Measurements from ENCODE around the gene HIC2. TPM values are rescaled to one million over a fixed set of nuclear protein-coding genes. Genes with fewer than 3 reads are reported as not detected.
"Not testable (repeated sequence)": the region's sequence is repeated elsewhere in the genome, so short reads cannot be mapped to it uniquely, and the experiment has no call there.

The HIC2 gene
- total RNA-seq, 1 experiment from 2014 or later: 36.2 TPM

DNA sequence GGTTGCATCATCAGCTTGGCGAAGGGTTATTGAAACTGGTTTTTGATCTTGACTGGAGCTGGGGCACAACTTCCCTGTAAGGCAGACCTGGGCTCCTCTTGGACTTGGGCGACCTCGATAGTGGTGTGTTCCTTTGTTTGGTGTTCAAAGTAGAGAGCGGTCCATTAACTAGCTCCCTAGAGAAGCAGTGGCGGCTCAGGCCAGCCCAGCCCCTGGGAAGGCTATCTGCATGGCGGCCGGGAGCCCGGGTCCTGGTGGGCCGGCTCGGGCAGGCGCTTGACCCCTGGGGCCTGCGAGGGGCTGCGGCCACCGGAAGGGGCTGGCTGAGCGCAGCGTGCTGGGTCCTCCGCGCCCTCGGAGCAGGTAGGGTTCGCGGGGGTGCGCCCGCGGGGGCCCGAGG, 796 bp upstream of the HIC2 start:
- not testable (repeated sequence) for DNase-seq; H3K4me3 ChIP-seq (ENCODE audit: insufficient read depth, low read depth, low read length); H3K27me3 ChIP-seq (ENCODE audit: control insufficient read depth, insufficient read depth, low read length); H3K36me3 ChIP-seq (replicated peaks; ENCODE audit: control insufficient read depth, insufficient read depth, low read length)

DNA sequence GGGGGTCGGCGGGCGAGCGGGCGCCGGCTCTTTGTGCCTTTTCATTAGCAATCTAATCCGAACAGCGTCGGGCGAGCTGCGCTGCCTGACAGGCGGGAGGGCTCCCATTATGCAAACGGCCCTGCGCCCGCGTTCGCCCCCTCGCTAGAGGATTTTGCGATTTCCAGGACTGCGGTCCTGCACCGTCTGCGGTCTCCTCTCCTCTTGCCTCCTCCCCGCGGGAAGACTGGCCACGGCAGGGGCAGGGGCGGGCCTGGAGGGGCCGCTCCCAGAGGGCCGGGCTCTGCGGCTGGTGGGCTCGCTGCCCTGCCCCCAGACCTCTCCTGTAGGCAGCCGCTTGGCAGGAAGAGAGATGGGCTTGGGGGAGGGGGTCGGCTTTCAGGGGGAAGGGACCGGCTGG, 682 bp downstream of the HIC2 start:
- H3K27me3 ChIP-seq (ENCODE audit: control insufficient read depth, insufficient read depth, low read length); DNase-seq; H3K36me3 ChIP-seq (replicated peaks; ENCODE audit: control insufficient read depth, insufficient read depth, low read length): not testable (repeated sequence)
- peak overlapping the region; percentile 42 for H3K4me3 ChIP-seq (ENCODE audit: insufficient read depth, low read depth, low read length)

DNA sequence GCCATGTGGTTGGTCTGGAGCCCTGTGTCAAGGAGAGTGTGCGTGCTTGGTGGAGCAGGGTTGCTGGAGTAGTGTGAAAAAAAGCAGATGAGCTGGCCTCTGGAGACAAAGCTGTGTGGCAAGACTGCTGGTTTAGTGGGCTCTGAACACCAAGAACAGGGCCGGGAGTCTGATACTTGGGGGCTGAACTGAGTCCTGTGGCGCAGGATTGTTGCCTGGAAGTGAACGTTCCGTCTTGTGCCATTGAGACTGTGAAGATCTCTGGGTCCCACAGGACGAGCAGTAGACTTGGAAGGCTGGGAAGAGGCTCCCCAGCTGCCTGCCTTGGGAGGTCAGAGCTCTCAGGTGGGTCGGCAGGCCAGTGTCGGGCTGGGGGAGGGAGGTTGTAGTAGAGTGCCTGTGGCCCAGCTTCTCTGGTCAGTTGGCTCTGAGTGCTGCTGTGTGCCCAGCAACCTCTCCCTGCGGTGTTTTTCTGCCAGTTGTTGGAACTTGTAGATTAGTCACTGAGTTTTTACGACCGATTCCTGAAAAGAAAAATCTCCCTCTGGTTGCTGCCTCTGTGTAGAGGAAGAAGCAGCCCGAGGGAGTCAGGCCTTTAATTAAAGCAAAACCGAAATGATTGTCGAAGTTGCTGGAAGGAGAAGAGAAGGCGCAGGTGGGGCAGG, 1.9 kb downstream of the HIC2 start:
- not testable (repeated sequence) for DNase-seq; H3K4me3 ChIP-seq (ENCODE audit: insufficient read depth, low read depth, low read length); H3K27me3 ChIP-seq (ENCODE audit: control insufficient read depth, insufficient read depth, low read length); H3K36me3 ChIP-seq (replicated peaks; ENCODE audit: control insufficient read depth, insufficient read depth, low read length)

DNA sequence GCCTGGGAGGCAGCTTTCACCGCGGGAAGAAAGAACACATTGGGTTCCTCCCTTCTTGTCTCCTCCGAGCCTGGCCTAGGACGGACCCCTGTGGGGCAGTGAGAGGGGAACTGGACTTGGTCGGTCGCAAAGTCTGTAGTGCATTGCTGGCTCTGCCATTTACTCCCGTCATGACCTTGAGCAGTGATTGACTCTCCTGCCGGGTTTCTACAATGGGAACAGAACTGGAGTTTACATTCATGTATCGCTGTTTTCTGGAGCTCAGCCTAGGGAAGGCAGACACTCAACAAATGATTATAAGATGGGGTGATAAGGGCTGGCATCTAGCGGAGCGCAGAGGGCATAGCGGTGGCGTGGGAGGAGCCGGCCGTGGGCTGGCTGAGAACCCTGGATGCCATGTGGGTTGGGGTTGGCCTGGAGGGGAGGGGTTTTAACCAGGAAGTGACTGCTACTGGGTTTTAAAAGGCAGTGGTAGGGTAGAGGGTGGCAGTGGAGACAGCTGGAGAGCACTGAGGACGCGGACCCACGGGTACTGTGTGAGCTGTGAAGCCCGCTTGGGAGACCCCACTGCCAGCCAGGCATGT, 3.1 kb downstream of the HIC2 start:
- H3K4me3 ChIP-seq (ENCODE audit: insufficient read depth, low read depth, low read length); H3K36me3 ChIP-seq (replicated peaks; ENCODE audit: control insufficient read depth, insufficient read depth, low read length); DNase-seq; H3K27me3 ChIP-seq (ENCODE audit: control insufficient read depth, insufficient read depth, low read length): not testable (repeated sequence)

DNA sequence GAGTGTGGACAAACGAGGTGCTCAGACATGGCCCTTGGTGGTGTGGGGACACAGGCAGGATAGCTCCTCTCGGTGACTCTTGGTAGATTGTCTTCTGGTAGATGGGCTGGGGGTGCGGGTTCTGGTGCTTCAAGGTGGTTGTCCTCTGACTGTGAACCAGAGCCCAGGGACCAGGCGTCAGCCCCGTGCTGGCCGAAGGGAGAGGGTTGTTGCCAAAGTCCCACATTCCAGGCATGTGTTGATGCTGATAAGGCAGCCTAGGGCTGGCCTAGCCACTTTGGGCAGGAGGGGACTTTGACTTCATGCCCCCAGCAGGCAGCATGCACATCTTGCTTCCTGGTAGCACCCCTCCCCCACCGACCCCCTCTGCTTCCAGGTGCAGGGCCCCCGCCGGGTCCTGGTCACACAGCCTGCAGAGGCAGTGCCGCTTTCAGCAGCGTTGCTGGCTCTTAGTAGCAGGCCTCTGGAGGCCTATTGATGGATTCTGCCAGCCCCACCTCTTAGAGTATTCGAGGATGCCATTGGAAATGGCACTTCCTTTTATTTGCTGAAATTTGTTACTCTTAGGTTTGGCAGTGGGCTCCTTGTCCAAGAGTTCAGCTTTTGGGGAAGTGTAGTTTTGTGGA, 7.0 kb downstream of the HIC2 start:
- not testable (repeated sequence) for DNase-seq; H3K36me3 ChIP-seq (replicated peaks; ENCODE audit: control insufficient read depth, insufficient read depth, low read length); H3K27me3 ChIP-seq (ENCODE audit: control insufficient read depth, insufficient read depth, low read length); H3K4me3 ChIP-seq (ENCODE audit: insufficient read depth, low read depth, low read length)

DNA sequence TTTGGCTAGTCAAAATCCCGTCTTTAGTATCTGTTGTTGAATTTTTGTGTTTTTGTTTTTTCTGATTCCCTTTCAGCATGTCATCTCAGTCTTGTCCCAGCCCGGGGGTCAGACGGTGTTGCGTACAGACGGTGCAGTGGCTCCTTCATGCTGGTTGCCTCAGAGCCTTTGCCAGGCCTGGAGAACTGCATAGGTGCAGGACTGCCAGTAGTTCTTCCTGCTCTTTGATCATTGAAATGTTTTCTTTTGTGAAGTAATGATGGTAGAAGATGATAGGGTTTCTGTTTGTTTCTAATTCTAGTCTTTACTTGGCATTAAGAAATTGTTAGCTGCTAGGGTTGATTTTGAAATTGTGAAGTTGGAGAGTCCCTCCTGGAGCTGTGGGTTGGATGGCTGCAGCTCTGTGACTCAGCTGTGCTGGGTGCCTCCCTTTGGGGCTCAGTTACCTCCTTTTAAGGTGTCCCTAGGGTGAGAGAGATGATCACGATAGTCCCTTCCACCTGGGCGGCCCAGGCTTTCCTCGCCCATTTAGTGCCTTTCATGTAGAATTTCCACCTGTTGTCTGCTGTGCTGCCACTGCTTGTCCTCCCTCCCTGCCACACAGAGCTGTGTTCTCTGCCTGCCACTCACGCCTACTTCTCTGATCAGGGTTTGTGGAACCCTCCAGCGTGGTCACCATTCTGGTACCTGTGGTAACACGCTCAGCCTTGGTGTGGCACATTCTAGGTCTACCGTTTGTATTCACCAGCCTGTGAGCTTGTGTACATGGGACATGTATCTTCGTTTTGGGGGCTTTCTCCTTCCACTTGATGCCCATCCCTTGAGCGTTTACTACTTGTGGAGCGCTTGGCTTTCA, 17.4 kb downstream of the HIC2 start:
- H3K27me3 ChIP-seq (ENCODE audit: control insufficient read depth, insufficient read depth, low read length); H3K4me3 ChIP-seq (ENCODE audit: insufficient read depth, low read depth, low read length); DNase-seq; H3K36me3 ChIP-seq (replicated peaks; ENCODE audit: control insufficient read depth, insufficient read depth, low read length): not testable (repeated sequence)

DNA sequence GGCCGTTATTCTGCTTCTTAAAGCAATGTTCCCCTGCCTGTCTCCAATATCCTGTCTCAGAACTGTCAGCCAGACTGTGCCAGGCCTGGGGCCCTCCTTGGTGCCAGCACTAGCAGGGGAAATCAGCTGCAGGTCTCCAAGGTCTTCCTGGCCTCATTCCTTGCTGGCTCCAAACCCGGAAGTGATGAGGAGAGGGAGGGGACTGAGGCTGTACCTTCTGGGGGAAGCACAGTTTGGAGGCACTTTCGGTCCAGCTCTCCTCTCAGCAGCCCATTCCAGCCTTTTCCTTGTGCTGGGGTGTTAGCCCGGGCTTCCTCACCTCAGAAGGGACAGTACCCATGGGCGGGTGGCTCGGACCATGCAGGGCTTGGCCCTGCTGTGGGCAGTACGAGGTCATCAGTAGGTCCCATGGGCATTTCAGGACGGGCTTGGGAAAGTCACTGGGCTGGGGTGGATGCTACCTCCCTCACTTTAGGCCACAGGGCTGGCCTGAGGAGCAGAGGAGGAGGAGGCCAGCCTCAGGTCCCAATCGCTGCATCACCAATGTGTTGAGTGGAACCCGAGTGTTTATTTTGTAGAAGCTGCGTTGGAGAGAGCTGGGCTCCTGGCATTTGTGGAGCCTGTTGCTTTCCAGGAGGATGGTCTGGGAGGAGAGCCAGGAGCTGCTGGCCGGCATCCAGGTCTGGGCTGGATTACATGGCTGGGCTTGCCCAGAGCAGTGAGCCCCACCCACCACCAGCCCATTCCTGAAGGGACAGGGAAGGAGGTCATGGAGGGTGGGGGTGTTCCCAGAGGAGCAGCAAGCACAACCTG, 19.0 kb downstream of the HIC2 start:
- not testable (repeated sequence) for H3K27me3 ChIP-seq (ENCODE audit: control insufficient read depth, insufficient read depth, low read length); H3K36me3 ChIP-seq (replicated peaks; ENCODE audit: control insufficient read depth, insufficient read depth, low read length); H3K4me3 ChIP-seq (ENCODE audit: insufficient read depth, low read depth, low read length); DNase-seq

DNA sequence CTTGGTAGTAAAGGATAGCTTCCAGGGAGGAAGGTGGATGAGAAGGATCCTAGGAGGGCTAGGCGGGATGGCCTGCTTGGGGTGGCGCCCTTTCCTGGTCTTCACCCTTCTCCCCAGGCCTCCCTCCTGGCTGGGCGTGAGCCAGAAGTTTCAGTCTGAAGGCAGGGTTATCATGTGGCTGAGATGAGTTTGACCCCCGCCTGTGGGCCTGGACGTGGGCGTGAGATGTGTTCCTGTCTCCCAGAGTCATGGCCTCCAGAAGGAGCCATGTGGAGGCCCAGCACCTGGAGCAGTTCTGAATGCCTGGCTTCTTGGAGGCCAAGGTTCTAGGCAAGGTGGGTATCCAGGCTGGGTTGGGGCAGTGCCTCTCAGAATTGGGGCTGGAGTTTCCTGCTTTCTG, 20.8 kb downstream of the HIC2 start:
- H3K27me3 ChIP-seq (ENCODE audit: control insufficient read depth, insufficient read depth, low read length); H3K36me3 ChIP-seq (replicated peaks; ENCODE audit: control insufficient read depth, insufficient read depth, low read length); H3K4me3 ChIP-seq (ENCODE audit: insufficient read depth, low read depth, low read length); DNase-seq: not testable (repeated sequence)

DNA sequence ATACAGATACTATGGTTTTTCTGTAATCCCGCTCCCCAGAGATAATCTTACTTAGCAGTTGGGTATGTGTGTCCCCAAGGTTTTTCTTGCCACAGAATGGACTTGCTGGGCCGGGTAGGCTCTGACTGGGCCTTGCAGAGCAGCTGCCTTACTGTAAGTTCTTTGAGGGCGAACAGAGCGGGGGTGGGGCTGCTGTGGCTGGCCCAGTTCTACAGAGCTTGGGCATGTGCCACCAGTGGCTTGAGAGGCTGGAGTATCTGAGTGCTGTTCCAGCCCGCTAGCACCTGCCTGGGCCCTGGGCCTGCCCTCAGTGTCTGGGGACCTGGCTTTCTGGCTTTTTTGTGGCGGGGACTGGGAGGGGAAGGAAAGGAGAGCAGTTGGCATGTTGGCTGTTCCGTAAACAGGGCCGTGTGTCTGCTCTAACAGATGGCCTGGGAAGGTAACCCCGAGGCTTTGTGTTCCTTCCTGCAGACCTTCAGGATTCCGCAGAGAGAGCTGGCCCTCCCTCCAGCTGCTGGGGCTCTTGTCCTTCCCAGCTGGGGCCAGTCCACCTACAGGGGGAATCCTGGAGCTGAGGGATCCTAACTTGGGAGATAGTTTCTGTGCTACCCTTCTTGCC, 23.0 kb downstream of the HIC2 start:
- H3K36me3 ChIP-seq (replicated peaks; ENCODE audit: control insufficient read depth, insufficient read depth, low read length); H3K27me3 ChIP-seq (ENCODE audit: control insufficient read depth, insufficient read depth, low read length); H3K4me3 ChIP-seq (ENCODE audit: insufficient read depth, low read depth, low read length); DNase-seq: not testable (repeated sequence)

DNA sequence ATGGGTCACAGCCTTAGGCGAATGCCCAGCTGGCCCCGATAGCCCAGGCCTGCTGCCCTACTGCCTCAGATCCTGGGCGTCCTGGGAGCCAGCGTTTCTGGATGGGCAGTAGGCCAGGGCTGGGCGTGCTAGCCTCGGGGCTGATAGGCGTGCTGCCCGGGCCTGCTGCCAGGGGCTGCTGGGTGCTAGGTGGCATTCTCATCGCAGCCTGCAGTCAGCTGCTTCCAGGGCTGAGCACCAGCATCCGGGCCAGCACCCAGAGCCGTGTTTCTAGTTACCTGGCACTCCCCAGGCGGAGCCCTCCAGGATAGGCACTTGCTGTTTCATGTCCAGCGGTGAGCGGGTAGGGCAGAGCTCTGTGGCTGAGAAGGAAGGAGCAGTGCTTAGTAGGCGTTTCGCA, 23.5 kb downstream of the HIC2 start:
- not testable (repeated sequence) for H3K27me3 ChIP-seq (ENCODE audit: control insufficient read depth, insufficient read depth, low read length); H3K4me3 ChIP-seq (ENCODE audit: insufficient read depth, low read depth, low read length); H3K36me3 ChIP-seq (replicated peaks; ENCODE audit: control insufficient read depth, insufficient read depth, low read length); DNase-seq

DNA sequence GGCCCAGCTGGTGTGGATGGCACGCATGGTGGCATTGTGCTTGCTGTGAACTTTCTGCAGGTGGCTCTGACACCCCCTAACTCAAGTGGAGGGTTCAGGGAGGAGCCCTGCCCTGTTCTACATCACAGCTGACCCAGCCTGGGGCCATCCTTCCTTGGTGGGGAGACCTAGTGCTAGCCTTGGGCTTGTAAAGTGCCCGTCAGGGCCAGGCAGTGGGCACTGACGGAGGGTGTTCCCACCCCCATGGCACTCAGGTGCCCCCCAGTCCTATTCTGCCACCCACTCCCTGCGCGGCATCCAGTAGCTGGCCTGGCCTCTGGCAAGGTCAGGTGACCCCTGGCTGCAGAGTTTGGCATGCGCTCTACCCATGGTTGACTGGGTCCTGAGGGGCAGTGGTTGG, 24.0 kb downstream of the HIC2 start:
- DNase-seq; H3K36me3 ChIP-seq (replicated peaks; ENCODE audit: control insufficient read depth, insufficient read depth, low read length); H3K27me3 ChIP-seq (ENCODE audit: control insufficient read depth, insufficient read depth, low read length); H3K4me3 ChIP-seq (ENCODE audit: insufficient read depth, low read depth, low read length): not testable (repeated sequence)

DNA sequence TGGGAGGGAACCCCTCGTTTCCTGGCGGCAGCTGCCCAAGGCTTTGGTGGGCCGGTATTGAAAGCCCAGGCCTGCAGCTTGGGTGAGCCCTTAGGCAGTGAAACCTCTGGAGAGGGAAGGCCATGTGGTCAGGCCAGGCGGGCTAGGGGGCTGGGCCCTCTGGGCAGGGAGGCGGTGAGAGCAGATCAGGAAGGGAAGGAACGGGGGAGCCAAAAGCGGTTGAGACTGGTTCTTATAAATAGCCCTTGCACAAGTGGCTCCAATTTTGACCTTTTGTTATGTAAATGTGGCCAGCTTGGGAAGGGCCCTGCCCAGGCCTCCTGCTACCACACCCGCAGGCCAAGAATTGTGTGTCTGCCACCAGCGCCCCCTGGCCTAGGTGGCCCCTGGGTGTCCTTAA, 25.0 kb downstream of the HIC2 start:
- H3K36me3 ChIP-seq (replicated peaks; ENCODE audit: control insufficient read depth, insufficient read depth, low read length); H3K4me3 ChIP-seq (ENCODE audit: insufficient read depth, low read depth, low read length); DNase-seq; H3K27me3 ChIP-seq (ENCODE audit: control insufficient read depth, insufficient read depth, low read length): not testable (repeated sequence)

DNA sequence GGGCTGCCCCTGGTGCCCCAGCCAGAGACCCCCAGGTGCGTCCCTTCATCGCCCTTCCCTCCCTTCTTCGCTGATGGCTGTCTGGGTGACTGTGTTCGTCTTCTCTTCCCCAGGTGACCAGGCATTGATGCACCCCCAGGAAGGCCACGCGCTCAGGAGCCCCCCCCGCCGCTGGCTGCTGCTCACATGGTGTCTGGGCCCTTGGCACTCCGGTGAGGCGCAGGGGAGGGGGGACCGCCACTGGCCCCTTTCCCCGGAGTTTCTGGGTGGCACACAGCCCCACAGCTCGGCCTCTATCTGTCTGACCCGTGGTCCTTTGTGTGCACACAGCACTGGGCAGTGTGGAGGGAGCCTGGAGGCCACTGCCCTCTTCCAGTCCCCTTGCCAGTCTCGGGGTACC, 25.5 kb downstream of the HIC2 start:
- not testable (repeated sequence) for H3K27me3 ChIP-seq (ENCODE audit: control insufficient read depth, insufficient read depth, low read length); H3K4me3 ChIP-seq (ENCODE audit: insufficient read depth, low read depth, low read length); DNase-seq

More for the DNA sequence above, 25.5 kb downstream of the HIC2 start:
- H3K36me3 ChIP-seq (replicated peaks; ENCODE audit: control insufficient read depth, insufficient read depth, low read length): not testable (repeated sequence)
